Cardiac muscle cell (in vitro differentiated cells and primary cell): ENCODE measurements around the gene ALB. TPM values are rescaled to one million over a fixed set of nuclear protein-coding genes. Genes with fewer than 3 reads are reported as not detected.

ENCODE experiments used
- DNase-seq, 2 donors: peaks; one replicate each; pipeline versions ENCODE4 v3.0.0 to v3.0.0-alpha.2; 2010 to 2017; ENCODE audit warnings: low read depth in 1 of 2, low spot score in 1 of 2
- H3K27ac ChIP-seq: fragments of 200-600 bp; sonication (generic); 2 replicates; pipeline ENCODE4 v1.5.1; 2016
- H3K27me3 ChIP-seq: fragments of 200-600 bp; sonication (generic); 2 replicates; pipeline ENCODE4 v1.6.0; 2016; ENCODE audit warnings: control low read depth
- H3K36me3 ChIP-seq: fragments of 200-600 bp; sonication (generic); 2 replicates; pipeline ENCODE4 v1.5.1; 2016; ENCODE audit warnings: control low read depth
- H3K4me1 ChIP-seq: fragments of 200-600 bp; sonication (generic); 2 replicates; pipeline ENCODE4 v1.8.1; 2017; ENCODE audit warnings: low read depth, mild to moderate bottlenecking, mixed run types
- H3K4me3 ChIP-seq: fragments of 200-600 bp; sonication (generic); 2 replicates; pipeline ENCODE4 v1.5.1; 2016; ENCODE audit warnings: mild to moderate bottlenecking
- H3K9me3 ChIP-seq: fragments of 200-600 bp; sonication (generic); 2 replicates; pipeline ENCODE4 v1.5.1; 2017; ENCODE audit warnings: low read depth, mild to moderate bottlenecking, control low read depth
- polyA plus RNA-seq: library from polyadenylated mRNA; unstranded; fragments of >200 nt; fragmentation: Nextera tagmentation; extraction: Ambion mirVana; gene quantifications from 2 replicates; pipeline ENCODE4 v1.2.1, GENCODE V29; 2016
- total RNA-seq: library from RNA; depleted of rRNA; stranded (reverse); fragments of >200 nt; gene quantifications from 2 replicates; pipeline ENCODE4 v1.2.3, GENCODE V29; 2016
- TF ChIP-seq, protein P1 (sequence below): IDR thresholded peaks from 2 replicates; pipeline ENCODE4 v1.5.1; 2012; ENCODE audit warnings: low read depth, mild to moderate bottlenecking, low read length

ALB gene
- total and polyA plus RNA-seq, 2 experiments from 2014 or later: 1.5 to 5.4 TPM

DNA sequence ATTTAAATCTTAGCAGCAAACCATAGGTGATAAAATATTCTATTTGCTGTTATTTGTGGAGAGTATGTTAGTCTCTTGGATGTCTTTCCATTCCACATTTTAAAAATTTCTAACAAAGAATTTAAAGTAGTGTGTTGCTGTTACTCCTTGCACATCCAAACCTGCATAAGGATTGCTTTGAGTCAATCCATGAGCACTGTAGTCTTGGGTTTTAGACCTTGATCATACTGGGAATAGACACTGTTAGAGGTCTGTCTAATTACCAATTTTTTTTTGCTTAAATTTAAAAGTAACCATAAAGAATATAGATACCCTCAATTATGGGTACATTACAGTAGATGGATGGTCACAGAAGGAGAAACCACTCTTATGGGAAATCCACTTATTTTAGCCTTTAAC lies 33.5 kb downstream of the ALB start:
- H3K36me3 ChIP-seq: no peaks in the 10 kb centered on the region
- no peaks in the 10 kb centered on the region for H3K9me3 ChIP-seq
- no peaks in the 10 kb centered on the region for H3K27me3 ChIP-seq
- no peak for DNase-seq
- H3K4me3 ChIP-seq: no peak overlapping the region
- no peaks in the 10 kb centered on the region for H3K4me1 ChIP-seq
- TF ChIP-seq, protein P1, sequence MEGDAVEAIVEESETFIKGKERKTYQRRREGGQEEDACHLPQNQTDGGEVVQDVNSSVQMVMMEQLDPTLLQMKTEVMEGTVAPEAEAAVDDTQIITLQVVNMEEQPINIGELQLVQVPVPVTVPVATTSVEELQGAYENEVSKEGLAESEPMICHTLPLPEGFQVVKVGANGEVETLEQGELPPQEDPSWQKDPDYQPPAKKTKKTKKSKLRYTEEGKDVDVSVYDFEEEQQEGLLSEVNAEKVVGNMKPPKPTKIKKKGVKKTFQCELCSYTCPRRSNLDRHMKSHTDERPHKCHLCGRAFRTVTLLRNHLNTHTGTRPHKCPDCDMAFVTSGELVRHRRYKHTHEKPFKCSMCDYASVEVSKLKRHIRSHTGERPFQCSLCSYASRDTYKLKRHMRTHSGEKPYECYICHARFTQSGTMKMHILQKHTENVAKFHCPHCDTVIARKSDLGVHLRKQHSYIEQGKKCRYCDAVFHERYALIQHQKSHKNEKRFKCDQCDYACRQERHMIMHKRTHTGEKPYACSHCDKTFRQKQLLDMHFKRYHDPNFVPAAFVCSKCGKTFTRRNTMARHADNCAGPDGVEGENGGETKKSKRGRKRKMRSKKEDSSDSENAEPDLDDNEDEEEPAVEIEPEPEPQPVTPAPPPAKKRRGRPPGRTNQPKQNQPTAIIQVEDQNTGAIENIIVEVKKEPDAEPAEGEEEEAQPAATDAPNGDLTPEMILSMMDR: no peak
- no peak overlapping the region for H3K27ac ChIP-seq

DNA sequence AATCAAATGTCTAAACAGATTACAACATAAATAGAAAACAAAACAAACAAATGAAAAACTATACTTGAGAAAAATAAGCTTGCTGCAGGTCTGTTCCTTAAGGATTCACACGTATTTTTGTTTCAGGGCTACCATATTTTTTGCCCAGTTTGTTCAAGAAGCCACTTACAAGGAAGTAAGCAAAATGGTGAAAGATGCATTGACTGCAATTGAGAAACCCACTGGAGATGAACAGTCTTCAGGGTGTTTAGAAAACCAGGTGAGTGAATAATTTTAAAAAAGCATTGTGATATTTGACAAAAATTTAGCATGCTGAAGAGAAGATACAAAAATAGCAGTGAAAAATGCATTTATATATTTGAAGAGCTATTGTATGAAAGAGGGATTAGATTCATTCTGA lies 34.0 kb downstream of the ALB start:
- no peaks in the 10 kb centered on the region for H3K9me3 ChIP-seq
- H3K36me3 ChIP-seq: no peaks in the 10 kb centered on the region
- TF ChIP-seq, protein P1: no peak
- H3K4me1 ChIP-seq: no peaks in the 10 kb centered on the region
- no peak overlapping the region for H3K27ac ChIP-seq
- no peak overlapping the region for H3K4me3 ChIP-seq
- H3K27me3 ChIP-seq: no peaks in the 10 kb centered on the region
- DNase-seq: no peak

DNA sequence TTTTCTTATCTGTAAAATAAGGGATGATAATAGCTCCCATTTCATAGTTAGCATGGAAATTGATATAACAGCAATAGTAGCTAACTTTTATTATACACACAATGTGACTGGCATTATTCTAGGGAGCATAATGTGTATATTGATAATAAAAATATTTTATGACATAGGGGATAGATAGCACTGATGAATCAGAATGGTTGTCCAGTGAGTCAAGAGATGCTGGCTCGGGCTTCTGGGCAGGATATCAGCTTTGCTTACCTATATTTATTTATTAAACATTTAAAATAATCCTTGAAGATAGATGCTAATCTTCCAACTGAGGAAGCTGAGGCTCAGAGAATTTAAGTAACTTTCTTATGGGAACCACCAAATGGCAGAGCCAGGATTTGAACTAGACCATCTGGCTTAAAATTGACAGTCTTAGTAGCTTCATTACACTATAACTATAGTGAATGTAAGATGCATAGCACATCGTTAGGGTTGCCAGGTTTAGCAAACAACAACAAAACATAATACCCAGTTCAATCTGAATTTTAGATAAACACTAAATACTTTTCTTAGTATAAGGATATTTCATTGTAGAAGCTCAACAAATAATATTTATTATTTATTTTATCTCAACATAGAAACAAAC lies 34.6 kb downstream of the ALB start:
- Histone ChIP-seq H3K27ac (no peak overlapping the region), H3K4me1 (no peaks in the 10 kb centered on the region), H3K9me3 (no peaks in the 10 kb centered on the region), H3K4me3 (no peak overlapping the region), H3K36me3 (no peaks in the 10 kb centered on the region), H3K27me3 (no peaks in the 10 kb centered on the region)
- no peak for DNase-seq
- TF ChIP-seq, protein P1: no peak

DNA sequence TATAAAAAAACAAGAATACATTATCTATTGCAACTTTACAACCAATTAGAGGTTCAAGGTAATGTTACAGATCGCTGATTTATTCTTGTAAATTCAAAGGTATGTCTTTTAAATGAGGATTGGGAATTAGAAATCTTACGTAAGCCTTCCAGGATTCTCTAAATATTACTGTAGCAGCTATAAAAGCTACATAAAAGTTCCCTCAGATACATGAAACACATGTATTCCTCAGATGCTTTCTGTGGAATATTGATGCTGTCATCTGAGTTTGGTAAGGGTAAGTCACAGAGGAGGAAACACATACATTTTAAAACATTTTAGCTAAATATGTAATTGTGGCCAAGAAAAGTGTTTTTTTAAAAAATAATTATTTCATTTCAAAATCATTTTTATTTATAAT lies 35.4 kb downstream of the ALB start:
- H3K27ac ChIP-seq: no peak overlapping the region
- H3K9me3 ChIP-seq: no peaks in the 10 kb centered on the region
- no peak for DNase-seq
- H3K4me3 ChIP-seq: no peak overlapping the region
- no peaks in the 10 kb centered on the region for H3K4me1 ChIP-seq
- TF ChIP-seq, protein P1: no peak
- no peaks in the 10 kb centered on the region for H3K36me3 ChIP-seq
- H3K27me3 ChIP-seq: no peaks in the 10 kb centered on the region

DNA sequence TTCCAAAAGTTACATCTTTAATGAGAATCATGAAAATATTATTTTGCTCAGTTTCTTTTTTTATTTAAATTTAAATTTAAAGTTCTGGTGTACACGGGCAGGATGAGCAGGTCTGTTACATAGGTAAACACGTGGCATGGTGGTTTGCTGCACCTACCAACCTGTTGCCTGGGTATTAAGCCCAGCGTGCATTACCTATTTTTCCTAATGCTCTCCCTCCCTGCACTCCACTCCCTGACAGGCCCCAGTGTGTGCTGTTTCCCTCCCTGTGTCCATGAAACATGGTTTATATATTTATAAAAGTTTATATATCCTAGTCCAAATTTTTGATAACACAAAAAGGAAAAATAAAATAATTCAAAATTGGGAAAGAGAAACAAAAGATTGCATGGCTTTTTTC lies 35.9 kb downstream of the ALB start:
- H3K4me3 ChIP-seq: no peak overlapping the region
- no peak for DNase-seq

More for the DNA sequence above, 35.9 kb downstream of the ALB start:
- Histone ChIP-seq H3K27me3 (no peaks in the 10 kb centered on the region), H3K9me3 (no peaks in the 10 kb centered on the region), H3K4me1 (no peaks in the 10 kb centered on the region), H3K27ac (no peak overlapping the region), H3K36me3 (no peaks in the 10 kb centered on the region)
- TF ChIP-seq, protein P1: no peak
